Gastroesophageal sphincter (tissue), 4 donors: ENCODE results near the gene SLC39A12. TPM values are rescaled to one million over a fixed set of nuclear protein-coding genes. Genes with fewer than 3 reads are reported as not detected.

Source experiments
- ATAC-seq: fragments of 150-250 bp; one replicate; pipeline ENCODE4 v1.9.1; 2016; ENCODE audit warnings: mild to moderate bottlenecking, moderate library complexity
- H3K27ac ChIP-seq, 4 donors: fragments of 200-600 bp; sonication (generic) in 3 of 4; 1 replicate in 3 of 4; 2 replicates in 1 of 4; pipeline ENCODE4 v1.5.1; 2016 to 2019
- H3K27me3 ChIP-seq: fragments of 200-600 bp; sonication (generic); one replicate; pipeline ENCODE4 v1.5.1; 2019
- H3K36me3 ChIP-seq, 2 donors: fragments of 200-600 bp; sonication (generic); one replicate each; pipeline ENCODE4 v1.5.1; 2019; ENCODE audit warnings: control low read depth in 1 of 2
- H3K4me1 ChIP-seq, 3 donors: fragments of 200-600 bp; sonication (generic); 1 replicate in 2 of 3; 2 replicates in 1 of 3; pipeline ENCODE4 v1.5.1; 2016 to 2019; ENCODE audit warnings: control low read depth in 2 of 3
- H3K4me3 ChIP-seq, 2 donors: fragments of 200-600 bp; sonication (generic); one replicate each; pipeline ENCODE4 v1.5.1; 2019; ENCODE audit warnings: mild to moderate bottlenecking in 1 of 2, moderate library complexity in 1 of 2
- H3K9me3 ChIP-seq, 3 donors: fragments of 200-600 bp; sonication (generic); one replicate each; pipeline ENCODE4 v1.5.1; 2017 to 2019; ENCODE audit warnings: control low read depth in 2 of 3
- CTCF ChIP-seq, 4 experiments: fragments of 200-600 bp in 2 of 4; fragments of 450-650 bp in 2 of 4; sonication (generic) in 1 of 4; IDR thresholded peaks; one replicate each; pipeline ENCODE4 v1.5.1; 2017 to 2019; ENCODE audit warnings: antibody characterized with exemption in 4 of 4, mild to moderate bottlenecking in 2 of 4, moderate library complexity in 2 of 4
- EP300 ChIP-seq: sonication (generic); formaldehyde crosslinking; IDR thresholded peaks from one replicate; pipeline ENCODE4 v1.6.1; 2017; ENCODE audit warnings: antibody characterized with exemption, mild to moderate bottlenecking
- POLR2A ChIP-seq, 2 donors: fragments of 450-650 bp; IDR thresholded peaks; one replicate each; pipeline ENCODE4 v1.6.1; 2017; ENCODE audit warnings: antibody characterized with exemption in 2 of 2, mild to moderate bottlenecking in 2 of 2, moderate library complexity in 1 of 2
- POLR2AphosphoS5 ChIP-seq: sonication (generic); formaldehyde crosslinking; IDR thresholded peaks from one replicate; pipeline ENCODE4 v1.6.1; 2017; ENCODE audit warnings: antibody characterized with exemption
- WGBS, 2 donors: methylation state at CpG; one replicate each; pipeline ENCODE4 v1.1.5; 2018; ENCODE audit warnings: low coverage in 1 of 2; 5-methylcytosine and 5-hydroxymethylcytosine counted together
- total RNA-seq, 4 donors: library from RNA; depleted of rRNA; stranded (reverse); fragments of >200 nt; gene quantifications; one replicate each; pipeline ENCODE4 v1.1.0, GENCODE V29; 2016

Gene SLC39A12
- total RNA-seq, 4 donors from 2014 or later = 0.12 TPM; not detected in 3

GRCh38 chr10:18071591-18071990 lies 119.9 kb downstream of the SLC39A12 start:
- ATAC-seq = no peak
- no peaks in the 10 kb centered on the region for H3K4me1 ChIP-seq
- no peaks in the 10 kb centered on the region for H3K9me3 ChIP-seq
- no peak overlapping the region for H3K4me3 ChIP-seq
- H3K27me3 ChIP-seq = no peaks in the 10 kb centered on the region
- H3K27ac ChIP-seq = no peak overlapping the region
- 82 to 92% methylated on average over 2 of the region's 2 CpGs for WGBS, 2 donors
- H3K36me3 ChIP-seq = no peaks in the 10 kb centered on the region
- TF ChIP-seq POLR2AphosphoS5 = no peak
- no peak for TF ChIP-seq CTCF (IDR thresholded peaks at IDR 0.05)
- TF ChIP-seq POLR2A (IDR thresholded peaks at IDR 0.05) = no peak
- TF ChIP-seq EP300 = no peak

GRCh38 chr10:18073314-18073713 lies 121.6 kb downstream of the SLC39A12 start:
- H3K4me3 ChIP-seq = no peak overlapping the region
- H3K4me1 ChIP-seq = no peaks in the 10 kb centered on the region
- no peak overlapping the region for H3K27ac ChIP-seq
- 95 to 100% methylated on average over 2 to 3 of the region's 3 CpGs for WGBS, 2 donors
- ATAC-seq = no peak
- no peaks in the 10 kb centered on the region for H3K9me3 ChIP-seq
- no peak for TF ChIP-seq CTCF (IDR thresholded peaks at IDR 0.05)
- TF ChIP-seq POLR2AphosphoS5 = no peak
- no peak for TF ChIP-seq EP300
- TF ChIP-seq POLR2A (IDR thresholded peaks at IDR 0.05) = no peak
- no peaks in the 10 kb centered on the region for H3K27me3 ChIP-seq
- H3K36me3 ChIP-seq = no peaks in the 10 kb centered on the region

- no peak overlapping the region for H3K27ac ChIP-seq
- 82 to 89% methylated on average over 3 of the region's 3 CpGs for WGBS, 2 donors
Observed at GRCh38 chr10:18075881-18076280, 124.2 kb downstream of the SLC39A12 start.

GRCh38 chr10:18079665-18080295 lies 128.1 kb downstream of the SLC39A12 start:
- no peaks in the 10 kb centered on the region for H3K36me3 ChIP-seq
- no peak for ATAC-seq
- no peak overlapping the region for H3K27ac ChIP-seq
- TF ChIP-seq POLR2A (IDR thresholded peaks at IDR 0.05) (no peak), POLR2AphosphoS5 (no peak), EP300 (no peak), CTCF (IDR thresholded peaks at IDR 0.05) (no peak)
- 77 to 86% methylated on average over 1 of the region's 1 CpG for WGBS, 2 donors
- H3K4me1 ChIP-seq = peaks cover 0 to 3% (median 0%) of the 10 kb centered on the region in 3 donors
- H3K9me3 ChIP-seq = no peaks in the 10 kb centered on the region
- no peak overlapping the region for H3K4me3 ChIP-seq
- H3K27me3 ChIP-seq = no peaks in the 10 kb centered on the region

More at GRCh38 chr10:18075881-18076280, 124.2 kb downstream of the SLC39A12 start:
- Histone ChIP-seq H3K9me3 (no peaks in the 10 kb centered on the region), H3K36me3 (no peaks in the 10 kb centered on the region), H3K4me1 (peaks cover 0 to 3% (median 0%) of the 10 kb centered on the region in 3 donors), H3K27me3 (no peaks in the 10 kb centered on the region), H3K4me3 (no peak overlapping the region)
- TF ChIP-seq POLR2AphosphoS5 (no peak), CTCF (IDR thresholded peaks at IDR 0.05) (no peak), POLR2A (IDR thresholded peaks at IDR 0.05) (no peak), EP300 (no peak)
- no peak for ATAC-seq

- no peaks in the 10 kb centered on the region for H3K36me3 ChIP-seq
- ATAC-seq = no peak
- 84 to 93% methylated on average over 6 to 8 of the region's 8 CpGs for WGBS, 2 donors
Observed at GRCh38 chr10:18082381-18082780, 130.7 kb downstream of the SLC39A12 start.

More at GRCh38 chr10:18082381-18082780, 130.7 kb downstream of the SLC39A12 start:
- Histone ChIP-seq H3K27me3 (no peaks in the 10 kb centered on the region), H3K4me1 (peaks cover 3 to 19% (median 5%) of the 10 kb centered on the region in 3 donors), H3K27ac (no peak overlapping the region), H3K4me3 (no peak overlapping the region), H3K9me3 (no peaks in the 10 kb centered on the region)
- TF ChIP-seq POLR2A (IDR thresholded peaks at IDR 0.05) = no peak
- TF ChIP-seq POLR2AphosphoS5 = no peak
- no peak for TF ChIP-seq EP300
